Measurements from ENCODE around the gene TOM1L2.

The TOM1L2 gene

GRCh38 chr17:17985555-17985954, 13.4 kb upstream of the TOM1L2 start:
- peak; percentile 45 for TF ChIP-seq CTCF (IDR thresholded peaks at IDR 0.05; ENCODE audit: low read depth, low read length, poor library complexity, severe bottlenecking)
- no peak for TF ChIP-seq EZH2phosphoT487 (IDR thresholded peaks at IDR 0.05; ENCODE audit: borderline replicate concordance, low read length)

GRCh38 chr17:17985153-17985552, 13.0 kb upstream of the TOM1L2 start:
- Histone ChIP-seq H3K9me2 (replicated peaks; ENCODE audit: control insufficient read depth, low read length) (no peaks in the 10 kb centered on the region), H3K4me3 (ENCODE audit: low read length) (no peak overlapping the region), H3K36me3 (ENCODE audit: control insufficient read depth, low read length) (no peaks in the 10 kb centered on the region), H3K79me2 (ENCODE audit: control insufficient read depth, low read length) (no peaks in the 10 kb centered on the region), H3K27me3 (ENCODE audit: control insufficient read depth, low read length) (no peaks in the 10 kb centered on the region), H4K20me1 (ENCODE audit: control insufficient read depth, insufficient read depth, low read depth, low read length) (no peaks in the 10 kb centered on the region), H3K4me2 (ENCODE audit: low read length) (no peak overlapping the region), H3K4me1 (ENCODE audit: control insufficient read depth, low read length) (no peaks in the 10 kb centered on the region), H3K27ac (ENCODE audit: low read depth, low read length) (no peak overlapping the region), H3K9me3 (ENCODE audit: control insufficient read depth, insufficient read depth, low read length) (no peaks in the 10 kb centered on the region), H3F3A (ENCODE audit: control insufficient read depth, insufficient read depth) (no peaks in the 10 kb centered on the region)
- no peak for TF ChIP-seq EZH2phosphoT487 (IDR thresholded peaks at IDR 0.05; ENCODE audit: borderline replicate concordance, low read length)
- no peak for TF ChIP-seq CTCF (IDR thresholded peaks at IDR 0.05; ENCODE audit: low read depth, low read length, poor library complexity, severe bottlenecking)

More at GRCh38 chr17:17985555-17985954, 13.4 kb upstream of the TOM1L2 start:
- no peaks in the 10 kb centered on the region for H3K9me3 ChIP-seq (ENCODE audit: control insufficient read depth, insufficient read depth, low read length)
- no peaks in the 10 kb centered on the region for H3K79me2 ChIP-seq (ENCODE audit: control insufficient read depth, low read length)
- H4K20me1 ChIP-seq (ENCODE audit: control insufficient read depth, insufficient read depth, low read depth, low read length): no peaks in the 10 kb centered on the region
- no peaks in the 10 kb centered on the region for H3K9me2 ChIP-seq (replicated peaks; ENCODE audit: control insufficient read depth, low read length)
- H3K4me1 ChIP-seq (ENCODE audit: control insufficient read depth, low read length): no peaks in the 10 kb centered on the region
- H3K27me3 ChIP-seq (ENCODE audit: control insufficient read depth, low read length): no peaks in the 10 kb centered on the region
- H3K36me3 ChIP-seq (ENCODE audit: control insufficient read depth, low read length): no peaks in the 10 kb centered on the region
- H3K4me3 ChIP-seq (ENCODE audit: low read length): no peak overlapping the region
- H3F3A ChIP-seq (ENCODE audit: control insufficient read depth, insufficient read depth): no peaks in the 10 kb centered on the region
- H3K27ac ChIP-seq (ENCODE audit: low read depth, low read length): no peak overlapping the region
- no peak overlapping the region for H3K4me2 ChIP-seq (ENCODE audit: low read length)

GRCh38 chr17:17983776-17984175, 11.6 kb upstream of the TOM1L2 start:
- Histone ChIP-seq H3K9me2 (replicated peaks; ENCODE audit: control insufficient read depth, low read length) (no peaks in the 10 kb centered on the region), H4K20me1 (ENCODE audit: control insufficient read depth, insufficient read depth, low read depth, low read length) (no peaks in the 10 kb centered on the region), H3K27me3 (ENCODE audit: control insufficient read depth, low read length) (no peaks in the 10 kb centered on the region; the same call in 1 of the 2 replicates), H3K36me3 (ENCODE audit: control insufficient read depth, low read length) (no peaks in the 10 kb centered on the region), H3K4me3 (ENCODE audit: low read length) (no peak overlapping the region), H3F3A (ENCODE audit: control insufficient read depth, insufficient read depth) (no peaks in the 10 kb centered on the region), H3K27ac (ENCODE audit: low read depth, low read length) (no peak overlapping the region), H3K9me3 (ENCODE audit: control insufficient read depth, insufficient read depth, low read length) (no peaks in the 10 kb centered on the region), H3K4me2 (ENCODE audit: low read length) (no peak overlapping the region), H3K79me2 (ENCODE audit: control insufficient read depth, low read length) (no peaks in the 10 kb centered on the region), H3K4me1 (ENCODE audit: control insufficient read depth, low read length) (no peaks in the 10 kb centered on the region)
- TF ChIP-seq CTCF (IDR thresholded peaks at IDR 0.05; ENCODE audit: low read depth, low read length, poor library complexity, severe bottlenecking) (no peak), EZH2phosphoT487 (IDR thresholded peaks at IDR 0.05; ENCODE audit: borderline replicate concordance, low read length) (no peak)
